ENCODE data around the gene PNKD.

- TF ChIP-seq CTCF (IDR thresholded peaks at IDR 0.05) (no peak), POLR2A (IDR thresholded peaks at IDR 0.05) (no peak), POLR2AphosphoS5 (IDR thresholded peaks at IDR 0.05) (no peak), EP300 (IDR thresholded peaks at IDR 0.05) (no peak)
Observed at GRCh38 chr2:218357236-218358177, 87.2 kb downstream of the PNKD start.

Measured in suprapubic skin (tissue), 4 donors.